RWPE2 (cell line): ENCODE measurements around the gene HOXA4.
A peak's percentile ranks its signal among the peaks of the same experiment; 100 is the strongest.

Source experiments
- ATAC-seq: fragments of 200-7000 bp; cut with Tn5 transposase; 3 replicates; pipeline ENCODE4 v1.9.1; 2021; ENCODE audit warnings: low read depth
- DNase-seq: peaks from one replicate; pipeline ENCODE4 v3.0.0-alpha.2; 2020; ENCODE audit warnings: low spot score
- H3K27ac ChIP-seq: fragments of 450-650 bp; 2 replicates; pipeline ENCODE4 v1.5.1; 2017; ENCODE audit warnings: mild to moderate bottlenecking; ENCODE audit not compliant: poor library complexity, severe bottlenecking
- H3K27me3 ChIP-seq: fragments of 250-450 bp; sonication (Bioruptor Pico); 2 replicates; pipeline ENCODE4 v1.5.1; 2021; ENCODE audit warnings: mild to moderate bottlenecking, moderate library complexity; ENCODE audit not compliant: insufficient read depth, poor library complexity, severe bottlenecking
- H3K36me3 ChIP-seq: fragments of 250-450 bp; sonication (Bioruptor Pico); 2 replicates; pipeline ENCODE4 v1.5.1; 2020; ENCODE audit warnings: low read depth, mild to moderate bottlenecking, moderate library complexity
- H3K4me1 ChIP-seq: fragments of 250-450 bp; sonication (Bioruptor Pico); 2 replicates; pipeline ENCODE4 v1.5.1; 2021; ENCODE audit warnings: mild to moderate bottlenecking, moderate library complexity; ENCODE audit not compliant: insufficient read depth, poor library complexity, severe bottlenecking
- H3K4me3 ChIP-seq: fragments of 250-450 bp; sonication (Bioruptor Pico); 2 replicates; pipeline ENCODE4 v1.5.1; 2021; ENCODE audit warnings: mild to moderate bottlenecking, moderate library complexity; ENCODE audit not compliant: severe bottlenecking
- H3K9me3 ChIP-seq: fragments of 250-450 bp; sonication (Bioruptor Pico); 2 replicates; pipeline ENCODE4 v1.5.1; 2021; ENCODE audit warnings: mild to moderate bottlenecking, moderate library complexity; ENCODE audit not compliant: severe bottlenecking
- TF ChIP-seq, protein P1 (sequence below): fragments of 450-650 bp; IDR thresholded peaks from one replicate; pipeline ENCODE4 v1.5.1; 2017; ENCODE audit warnings: mild to moderate bottlenecking, moderate library complexity; ENCODE audit not compliant: poor library complexity, severe bottlenecking

HOXA4 gene

DNA sequence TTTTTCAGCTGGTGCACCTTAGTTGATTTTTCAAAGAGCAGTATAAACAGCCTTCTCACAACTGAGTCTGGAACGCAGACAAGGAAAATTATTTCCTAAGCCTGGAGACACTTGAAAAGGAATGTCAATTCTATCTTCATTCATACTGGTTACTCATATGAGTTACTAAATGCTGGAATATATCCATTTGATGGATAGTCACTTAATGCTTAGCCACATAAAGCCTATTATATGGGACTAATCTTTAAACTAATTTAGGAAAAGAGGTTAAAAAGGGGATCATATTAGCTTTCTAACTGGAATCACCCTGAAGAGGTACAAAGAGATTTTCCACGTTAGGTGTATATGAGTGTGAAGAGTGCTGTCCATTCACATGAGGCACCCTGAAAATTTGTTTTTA, 1.7 kb upstream of the HOXA4 start:
- Histone ChIP-seq H3K4me3 (no peak overlapping the region), H3K27me3 (no peaks in the 10 kb centered on the region)
- TF ChIP-seq, protein P1, sequence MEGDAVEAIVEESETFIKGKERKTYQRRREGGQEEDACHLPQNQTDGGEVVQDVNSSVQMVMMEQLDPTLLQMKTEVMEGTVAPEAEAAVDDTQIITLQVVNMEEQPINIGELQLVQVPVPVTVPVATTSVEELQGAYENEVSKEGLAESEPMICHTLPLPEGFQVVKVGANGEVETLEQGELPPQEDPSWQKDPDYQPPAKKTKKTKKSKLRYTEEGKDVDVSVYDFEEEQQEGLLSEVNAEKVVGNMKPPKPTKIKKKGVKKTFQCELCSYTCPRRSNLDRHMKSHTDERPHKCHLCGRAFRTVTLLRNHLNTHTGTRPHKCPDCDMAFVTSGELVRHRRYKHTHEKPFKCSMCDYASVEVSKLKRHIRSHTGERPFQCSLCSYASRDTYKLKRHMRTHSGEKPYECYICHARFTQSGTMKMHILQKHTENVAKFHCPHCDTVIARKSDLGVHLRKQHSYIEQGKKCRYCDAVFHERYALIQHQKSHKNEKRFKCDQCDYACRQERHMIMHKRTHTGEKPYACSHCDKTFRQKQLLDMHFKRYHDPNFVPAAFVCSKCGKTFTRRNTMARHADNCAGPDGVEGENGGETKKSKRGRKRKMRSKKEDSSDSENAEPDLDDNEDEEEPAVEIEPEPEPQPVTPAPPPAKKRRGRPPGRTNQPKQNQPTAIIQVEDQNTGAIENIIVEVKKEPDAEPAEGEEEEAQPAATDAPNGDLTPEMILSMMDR: no peak

DNA sequence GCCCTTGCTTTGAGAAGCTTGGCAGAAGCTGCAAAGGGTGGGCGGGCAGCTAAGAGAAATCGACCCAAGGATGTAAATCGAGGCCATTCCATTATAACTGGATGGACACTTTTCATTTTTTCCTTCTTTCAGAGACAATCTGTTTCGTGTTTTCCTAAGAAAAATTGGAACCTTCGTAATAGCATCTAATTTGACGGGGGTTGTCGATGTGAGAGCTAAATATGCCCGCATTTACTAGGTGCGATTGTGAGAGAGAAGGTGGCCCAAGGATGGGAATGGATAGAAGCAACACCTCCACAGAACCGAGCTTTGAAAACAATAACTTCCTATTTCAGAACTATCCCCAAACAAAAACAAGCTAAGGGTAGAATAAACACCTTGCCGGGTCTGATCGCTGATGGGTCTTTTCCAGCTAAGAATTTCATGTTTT, 848 bp upstream of the HOXA4 start:
- H3K36me3 ChIP-seq: no peaks in the 10 kb centered on the region
- ATAC-seq: no peak
- TF ChIP-seq, protein P1: no peak
- H3K9me3 ChIP-seq: no peaks in the 10 kb centered on the region
- H3K4me3 ChIP-seq: peak overlapping the region; percentile 61
- no peak for DNase-seq
- H3K27me3 ChIP-seq: no peaks in the 10 kb centered on the region
- H3K4me1 ChIP-seq: peaks cover 27% of the 10 kb centered on the region
- H3K27ac ChIP-seq: peak overlapping the region; percentile 62

More for the DNA sequence above, 1.7 kb upstream of the HOXA4 start:
- no peak for DNase-seq
- Histone ChIP-seq H3K27ac (no peak overlapping the region), H3K9me3 (no peaks in the 10 kb centered on the region), H3K4me1 (peaks cover 27% of the 10 kb centered on the region), H3K36me3 (no peaks in the 10 kb centered on the region)
- ATAC-seq: no peak

DNA sequence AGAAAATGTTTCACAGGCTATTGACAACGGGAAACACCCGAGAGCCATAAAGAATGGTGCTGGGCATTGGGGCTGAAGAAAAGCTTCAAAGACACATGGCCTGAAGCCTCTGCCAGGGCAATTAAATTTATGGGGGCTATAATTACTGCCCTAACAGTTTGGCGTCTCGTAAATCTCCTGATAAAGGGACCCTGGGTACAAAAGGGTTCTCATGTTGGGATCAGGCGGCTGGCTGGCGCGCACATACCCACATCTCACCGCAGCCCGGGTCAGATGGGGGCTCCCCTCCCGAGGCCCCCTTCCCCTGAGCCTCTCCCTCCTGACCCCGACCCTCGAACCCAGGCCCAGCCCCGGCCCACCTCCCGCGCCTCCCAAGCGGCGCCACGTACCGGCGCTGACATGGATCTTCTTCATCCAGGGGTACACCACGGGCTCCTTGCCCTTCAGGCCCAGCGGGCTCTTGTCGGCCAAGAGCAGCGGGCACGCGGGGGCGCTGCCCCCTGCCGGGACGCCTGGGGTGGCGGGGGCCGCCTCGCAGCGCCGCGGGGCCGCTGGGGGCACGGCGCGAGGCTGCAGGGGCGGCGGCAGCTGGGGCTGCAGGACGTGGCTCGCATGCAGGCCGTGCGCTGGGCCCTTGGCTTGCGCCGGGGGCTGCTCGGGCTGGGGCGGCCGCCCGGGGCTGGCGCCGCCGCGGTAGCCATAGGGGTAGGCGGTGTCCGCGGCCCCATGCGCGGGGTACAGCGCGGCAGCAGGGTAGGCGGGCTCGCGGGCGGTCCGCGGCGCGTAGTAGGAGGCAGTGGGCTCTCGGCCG, 623 bp downstream of the HOXA4 start:
- no peaks in the 10 kb centered on the region for H3K27me3 ChIP-seq

DNA sequence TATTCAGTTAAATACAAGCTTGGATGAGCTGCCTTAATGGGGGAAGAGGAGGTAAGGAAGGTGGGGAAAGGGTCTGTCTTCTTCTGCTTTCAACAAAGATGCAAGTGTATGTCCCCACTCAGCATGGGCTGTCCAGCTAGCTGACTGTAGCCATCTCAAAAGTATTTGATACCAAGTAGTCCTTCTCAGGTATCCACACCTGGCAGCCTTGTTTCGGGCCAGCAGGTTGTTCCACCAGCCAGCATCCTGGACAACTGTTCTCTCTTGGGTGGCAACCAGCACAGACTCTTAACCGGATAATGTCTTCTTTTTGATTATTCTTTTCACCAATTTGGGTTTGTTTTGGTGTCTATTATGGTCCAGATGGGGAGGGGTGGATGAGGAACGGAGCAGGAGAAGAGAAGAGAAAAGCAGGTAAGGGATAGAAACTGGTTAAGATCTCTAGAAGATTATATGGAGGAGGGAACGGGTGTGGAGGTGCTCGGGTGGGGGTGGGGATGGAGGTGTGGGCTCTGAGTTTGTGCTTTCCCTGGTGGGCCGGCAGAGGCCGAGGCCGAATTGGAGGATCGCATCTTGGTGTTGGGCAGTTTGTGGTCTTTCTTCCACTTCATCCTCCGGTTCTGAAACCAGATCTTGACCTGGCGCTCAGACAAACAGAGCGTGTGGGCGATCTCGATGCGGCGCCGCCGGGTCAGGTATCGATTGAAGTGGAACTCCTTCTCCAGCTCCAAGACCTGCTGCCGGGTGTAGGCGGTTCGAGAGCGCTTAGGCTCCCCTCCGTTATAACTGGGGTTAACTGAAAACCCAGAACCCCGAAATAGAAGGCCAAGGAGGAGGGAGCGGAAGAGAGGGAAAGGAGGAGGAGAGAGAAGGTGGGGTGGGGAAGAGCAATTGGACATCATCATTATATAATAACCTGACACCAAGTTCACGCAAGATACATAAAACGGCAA, 1.5 kb downstream of the HOXA4 start:
- H3K36me3 ChIP-seq: no peaks in the 10 kb centered on the region
- no peaks in the 10 kb centered on the region for H3K27me3 ChIP-seq
- H3K4me1 ChIP-seq: peaks cover 6% of the 10 kb centered on the region
- H3K27ac ChIP-seq: no peak overlapping the region
- ATAC-seq (no peak), DNase-seq (no peak)
- TF ChIP-seq, protein P1: no peak
- H3K9me3 ChIP-seq: no peaks in the 10 kb centered on the region
- H3K4me3 ChIP-seq: no peak overlapping the region

More for the DNA sequence above, 623 bp downstream of the HOXA4 start:
- ATAC-seq (peak; percentile 47), DNase-seq (no peak)
- TF ChIP-seq, protein P1: peak; percentile 77
- Histone ChIP-seq H3K36me3 (no peaks in the 10 kb centered on the region), H3K27ac (peak overlapping the region; percentile 62), H3K4me1 (peaks cover 13% of the 10 kb centered on the region), H3K9me3 (no peaks in the 10 kb centered on the region), H3K4me3 (peak overlapping the region; percentile 61)
